Measurements from ENCODE around the gene FGF14. TPM values are rescaled to one million over a fixed set of nuclear protein-coding genes. Genes with fewer than 3 reads are reported as not detected.

Gene FGF14
- total and polyA plus RNA-seq, 2 experiments from 2014 or later, result 0.03 TPM; not detected in 1

DNA sequence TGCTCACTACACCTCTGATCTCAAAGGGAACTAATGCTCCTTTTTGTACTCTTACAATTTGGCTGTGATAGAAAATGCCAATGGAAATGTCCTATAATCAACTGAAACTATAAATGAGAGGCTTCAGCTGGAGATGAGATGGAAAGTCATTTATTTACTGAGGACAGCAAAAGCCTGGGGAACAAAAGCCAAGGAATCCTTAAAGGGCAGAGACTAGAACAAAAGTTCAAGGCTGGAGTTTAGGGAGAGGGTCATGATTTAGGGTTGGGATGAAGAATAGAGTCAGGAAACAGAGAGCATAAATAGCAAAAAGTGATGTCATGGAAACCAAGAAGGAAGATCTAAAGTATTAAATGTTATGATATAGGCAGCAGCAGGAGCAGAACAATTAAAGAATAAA lies 401.1 kb downstream of the FGF14 start (continued):
- TF ChIP-seq, protein P1, sequence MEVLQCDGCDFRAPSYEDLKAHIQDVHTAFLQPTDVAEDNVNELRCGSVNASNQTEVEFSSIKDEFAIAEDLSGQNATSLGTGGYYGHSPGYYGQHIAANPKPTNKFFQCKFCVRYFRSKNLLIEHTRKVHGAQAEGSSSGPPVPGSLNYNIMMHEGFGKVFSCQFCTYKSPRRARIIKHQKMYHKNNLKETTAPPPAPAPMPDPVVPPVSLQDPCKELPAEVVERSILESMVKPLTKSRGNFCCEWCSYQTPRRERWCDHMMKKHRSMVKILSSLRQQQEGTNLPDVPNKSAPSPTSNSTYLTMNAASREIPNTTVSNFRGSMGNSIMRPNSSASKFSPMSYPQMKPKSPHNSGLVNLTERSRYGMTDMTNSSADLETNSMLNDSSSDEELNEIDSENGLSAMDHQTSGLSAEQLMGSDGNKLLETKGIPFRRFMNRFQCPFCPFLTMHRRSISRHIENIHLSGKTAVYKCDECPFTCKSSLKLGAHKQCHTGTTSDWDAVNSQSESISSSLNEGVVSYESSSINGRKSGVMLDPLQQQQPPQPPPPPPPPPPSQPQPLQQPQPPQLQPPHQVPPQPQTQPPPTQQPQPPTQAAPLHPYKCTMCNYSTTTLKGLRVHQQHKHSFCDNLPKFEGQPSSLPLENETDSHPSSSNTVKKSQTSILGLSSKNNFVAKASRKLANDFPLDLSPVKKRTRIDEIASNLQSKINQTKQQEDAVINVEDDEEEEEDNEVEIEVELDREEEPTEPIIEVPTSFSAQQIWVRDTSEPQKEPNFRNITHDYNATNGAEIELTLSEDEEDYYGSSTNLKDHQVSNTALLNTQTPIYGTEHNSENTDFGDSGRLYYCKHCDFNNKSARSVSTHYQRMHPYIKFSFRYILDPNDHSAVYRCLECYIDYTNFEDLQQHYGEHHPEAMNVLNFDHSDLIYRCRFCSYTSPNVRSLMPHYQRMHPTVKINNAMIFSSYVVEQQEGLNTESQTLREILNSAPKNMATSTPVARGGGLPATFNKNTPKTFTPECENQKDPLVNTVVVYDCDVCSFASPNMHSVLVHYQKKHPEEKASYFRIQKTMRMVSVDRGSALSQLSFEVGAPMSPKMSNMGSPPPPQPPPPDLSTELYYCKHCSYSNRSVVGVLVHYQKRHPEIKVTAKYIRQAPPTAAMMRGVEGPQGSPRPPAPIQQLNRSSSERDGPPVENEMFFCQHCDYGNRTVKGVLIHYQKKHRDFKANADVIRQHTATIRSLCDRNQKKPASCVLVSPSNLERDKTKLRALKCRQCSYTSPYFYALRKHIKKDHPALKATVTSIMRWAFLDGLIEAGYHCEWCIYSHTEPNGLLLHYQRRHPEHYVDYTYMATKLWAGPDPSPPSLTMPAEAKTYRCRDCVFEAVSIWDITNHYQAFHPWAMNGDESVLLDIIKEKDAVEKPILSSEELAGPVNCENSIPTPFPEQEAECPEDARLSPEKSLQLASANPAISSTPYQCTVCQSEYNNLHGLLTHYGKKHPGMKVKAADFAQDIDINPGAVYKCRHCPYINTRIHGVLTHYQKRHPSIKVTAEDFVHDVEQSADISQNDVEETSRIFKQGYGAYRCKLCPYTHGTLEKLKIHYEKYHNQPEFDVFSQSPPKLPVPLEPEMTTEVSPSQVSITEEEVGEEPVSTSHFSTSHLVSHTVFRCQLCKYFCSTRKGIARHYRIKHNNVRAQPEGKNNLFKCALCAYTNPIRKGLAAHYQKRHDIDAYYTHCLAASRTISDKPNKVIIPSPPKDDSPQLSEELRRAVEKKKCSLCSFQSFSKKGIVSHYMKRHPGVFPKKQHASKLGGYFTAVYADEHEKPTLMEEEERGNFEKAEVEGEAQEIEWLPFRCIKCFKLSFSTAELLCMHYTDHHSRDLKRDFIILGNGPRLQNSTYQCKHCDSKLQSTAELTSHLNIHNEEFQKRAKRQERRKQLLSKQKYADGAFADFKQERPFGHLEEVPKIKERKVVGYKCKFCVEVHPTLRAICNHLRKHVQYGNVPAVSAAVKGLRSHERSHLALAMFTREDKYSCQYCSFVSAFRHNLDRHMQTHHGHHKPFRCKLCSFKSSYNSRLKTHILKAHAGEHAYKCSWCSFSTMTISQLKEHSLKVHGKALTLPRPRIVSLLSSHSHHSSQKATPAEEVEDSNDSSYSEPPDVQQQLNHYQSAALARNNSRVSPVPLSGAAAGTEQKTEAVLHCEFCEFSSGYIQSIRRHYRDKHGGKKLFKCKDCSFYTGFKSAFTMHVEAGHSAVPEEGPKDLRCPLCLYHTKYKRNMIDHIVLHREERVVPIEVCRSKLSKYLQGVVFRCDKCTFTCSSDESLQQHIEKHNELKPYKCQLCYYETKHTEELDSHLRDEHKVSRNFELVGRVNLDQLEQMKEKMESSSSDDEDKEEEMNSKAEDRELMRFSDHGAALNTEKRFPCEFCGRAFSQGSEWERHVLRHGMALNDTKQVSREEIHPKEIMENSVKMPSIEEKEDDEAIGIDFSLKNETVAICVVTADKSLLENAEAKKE (CRISPR knock-in tag; IDR thresholded peaks at IDR 0.05), result no peak

GRCh38 chr13:101998129-101998528 lies 403.7 kb downstream of the FGF14 start:
- H3K4me3 Mint-ChIP-seq, result no peak overlapping the region
- Histone ChIP-seq H3K79me2 (replicated peaks; ENCODE audit: insufficient read depth) (no peaks in the 10 kb centered on the region), H3K4me2 (no peak overlapping the region), H3K27me3 (ENCODE audit: insufficient read depth) (no peaks in the 10 kb centered on the region), H3K27ac (ENCODE audit: low read depth) (no peak overlapping the region), H3K9me2 (ENCODE audit: insufficient read depth) (no peaks in the 10 kb centered on the region), H4K20me1 (replicated peaks; ENCODE audit: insufficient read depth) (no peaks in the 10 kb centered on the region), H3F3A (replicated peaks; ENCODE audit: low read depth) (no peaks in the 10 kb centered on the region), H2AFZ (no peak overlapping the region), H3K4me1 (ENCODE audit: insufficient read depth) (no peaks in the 10 kb centered on the region), H3K36me3 (ENCODE audit: insufficient read depth) (no peaks in the 10 kb centered on the region), H3K4me3 (no peak overlapping the region)
- no peak for TF ChIP-seq EZH2 (IDR thresholded peaks at IDR 0.05; ENCODE audit: low read depth, unreplicated experiment)
- TF ChIP-seq POLR2AphosphoS5 (IDR thresholded peaks at IDR 0.05; ENCODE audit: low read depth), result no peak
- no peak for TF ChIP-seq ZNF331 (CRISPR knock-in tag; IDR thresholded peaks at IDR 0.05; ENCODE audit: low read depth)
- TF ChIP-seq, protein P1 (CRISPR knock-in tag; IDR thresholded peaks at IDR 0.05), result no peak
- no peaks in the 10 kb centered on the region for H3K36me3 Mint-ChIP-seq (ENCODE audit: low read depth)
- ATAC-seq (no peak), DNase-seq (ENCODE audit: low spot score) (no peak)
- H3K9me3 Mint-ChIP-seq, result no peaks in the 10 kb centered on the region
- H3K27me3 Mint-ChIP-seq (ENCODE audit: insufficient read depth, low read depth, poor library complexity), result no peaks in the 10 kb centered on the region
- H3K27ac Mint-ChIP-seq, result no peak overlapping the region
- H3K4me1 Mint-ChIP-seq, result no peaks in the 10 kb centered on the region

All from GM23338 (cell line).